Putamen (tissue), 1 donor: ENCODE results near the gene ZFYVE19.

Experiments used
- DNase-seq: peaks from one replicate; pipeline ENCODE4 v3.0.0-alpha.2; 2016; ENCODE audit warnings: low spot score

ZFYVE19 gene

DNA sequence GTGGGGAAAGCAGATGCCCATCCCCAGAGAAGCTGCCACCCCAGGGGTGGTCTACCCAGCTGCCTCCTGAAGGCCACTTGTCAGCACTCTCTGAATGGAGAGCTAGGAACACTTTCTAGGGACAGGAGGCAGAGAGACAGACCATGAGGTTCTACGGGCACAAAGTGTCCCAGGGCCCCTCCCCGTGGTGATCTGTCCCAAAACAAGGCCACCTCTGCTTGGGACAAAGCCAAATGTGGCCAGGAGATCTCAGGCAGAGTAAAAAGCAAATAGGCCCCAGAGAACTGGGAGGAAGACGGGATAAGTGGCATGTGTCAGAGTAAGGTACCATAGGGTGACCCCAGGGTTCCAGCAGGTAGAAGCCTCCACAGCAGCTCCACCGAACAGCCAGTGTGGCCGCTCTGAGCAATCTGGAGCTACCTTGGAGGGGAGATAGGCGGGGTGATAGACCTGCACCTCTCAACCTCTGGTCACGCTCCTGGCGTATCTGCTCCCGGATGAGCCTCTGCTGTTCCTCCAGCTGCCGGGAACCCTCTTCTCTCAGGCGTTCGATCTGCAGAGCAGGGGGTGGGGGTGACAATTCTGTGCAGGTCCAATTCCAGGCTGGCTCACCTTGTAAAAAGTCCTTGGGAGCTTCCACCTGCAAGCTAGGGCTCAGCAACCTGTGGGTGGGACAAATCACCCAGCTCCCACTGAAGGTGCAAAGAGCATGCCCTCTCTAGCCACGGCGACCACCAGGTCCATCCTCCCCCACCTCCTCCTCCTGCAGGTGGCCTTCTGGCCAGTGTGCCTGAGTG, 31.0 kb upstream of the ZFYVE19 start:
- no peak for DNase-seq

DNA sequence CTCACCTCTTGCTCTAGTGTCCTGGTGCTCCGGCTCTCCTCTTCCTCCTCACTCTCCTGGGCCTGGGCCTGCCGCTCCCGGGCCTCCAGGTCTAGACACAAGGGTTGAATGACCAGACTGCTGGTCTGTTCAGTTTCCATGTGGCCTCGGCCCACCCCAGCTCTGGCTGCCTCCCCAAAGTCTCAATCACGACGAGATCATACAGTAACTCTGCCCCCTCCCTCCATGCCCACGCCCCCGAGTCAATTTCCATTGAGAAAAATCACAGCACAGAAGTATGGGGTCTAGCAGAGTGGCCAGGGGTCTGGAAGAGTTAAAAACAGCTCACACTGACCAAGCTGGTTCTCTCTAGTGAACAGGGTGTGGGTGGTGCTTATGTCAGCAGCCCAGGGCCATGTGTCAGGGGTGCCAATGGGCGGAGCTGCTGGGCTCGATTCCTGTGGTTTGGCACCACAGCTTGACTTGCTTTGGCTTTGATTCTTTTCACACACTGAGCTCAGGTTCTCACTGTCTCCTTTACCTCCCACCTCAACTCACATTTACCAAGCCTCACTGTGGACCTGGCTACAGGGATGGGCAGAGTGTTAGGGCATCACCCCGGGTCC, 30.2 kb upstream of the ZFYVE19 start:
- no peak for DNase-seq

DNA sequence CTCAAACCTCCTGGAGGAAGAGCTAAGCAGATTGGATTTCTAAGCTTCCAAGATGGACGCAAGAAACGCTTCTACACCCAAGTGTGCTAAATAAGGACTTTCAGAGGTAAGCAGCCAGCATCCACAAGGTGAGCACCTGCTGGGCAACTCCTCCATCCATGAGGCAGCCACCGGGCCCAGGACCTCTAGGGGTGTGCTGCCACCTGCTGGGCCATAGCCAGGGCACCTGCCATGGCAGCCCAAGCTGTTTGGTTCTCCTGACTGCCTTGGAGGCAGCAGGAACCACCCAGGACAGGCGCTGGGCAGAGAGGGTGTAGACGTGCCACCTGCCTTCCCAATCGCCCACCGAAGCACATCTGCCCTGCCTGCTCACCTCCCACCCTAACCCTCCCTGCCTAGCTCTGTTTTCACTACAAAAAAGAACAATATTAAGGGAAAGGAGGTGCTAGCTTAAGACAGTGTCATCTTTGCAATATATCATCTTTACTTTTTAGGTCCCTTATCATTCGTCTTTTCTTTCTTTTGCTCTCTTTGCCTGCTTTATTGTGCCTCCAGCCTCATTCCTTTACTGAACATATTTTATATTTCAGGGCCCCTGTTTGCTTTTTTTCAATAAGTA, 24.2 kb upstream of the ZFYVE19 start:
- DNase-seq, result no peak

DNA sequence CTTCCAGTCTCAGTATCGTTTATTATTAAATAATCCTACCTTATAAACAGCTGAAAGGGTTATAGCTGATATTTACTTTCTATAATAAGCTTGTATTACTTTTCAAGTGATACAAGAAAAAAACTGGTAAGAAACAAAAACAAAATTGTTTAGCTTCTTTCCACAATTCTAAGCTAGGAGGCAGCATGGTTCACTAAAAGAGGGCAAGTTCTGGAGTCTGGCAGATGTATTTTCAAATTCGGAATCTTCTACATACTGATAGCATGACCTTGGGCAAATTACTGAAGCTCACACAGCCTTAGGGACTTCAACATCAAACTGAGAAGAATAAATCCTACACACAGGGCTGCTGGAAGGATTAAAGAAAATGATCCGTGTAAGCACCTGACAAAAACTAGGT, 21.7 kb upstream of the ZFYVE19 start:
- no peak for DNase-seq

DNA sequence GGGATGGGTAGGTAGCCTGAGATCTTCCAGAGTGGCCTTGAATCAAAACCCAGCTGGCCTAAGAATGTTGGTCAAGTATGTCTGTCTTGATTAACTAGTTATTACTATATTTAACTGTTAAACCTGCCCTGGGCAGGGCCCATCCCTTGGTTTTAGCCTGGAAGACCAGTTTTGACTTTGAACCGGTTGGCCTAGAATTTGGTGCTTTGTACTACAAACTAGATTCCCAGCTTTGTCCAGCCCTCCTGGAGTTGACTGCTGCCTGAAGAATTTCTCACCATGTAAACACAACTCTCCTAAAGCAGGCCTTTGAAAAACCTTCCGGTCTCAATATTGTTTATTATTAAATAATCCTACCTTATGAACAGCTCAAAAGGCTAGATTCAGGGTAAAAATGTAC, 21.1 kb upstream of the ZFYVE19 start:
- DNase-seq, result no peak

DNA sequence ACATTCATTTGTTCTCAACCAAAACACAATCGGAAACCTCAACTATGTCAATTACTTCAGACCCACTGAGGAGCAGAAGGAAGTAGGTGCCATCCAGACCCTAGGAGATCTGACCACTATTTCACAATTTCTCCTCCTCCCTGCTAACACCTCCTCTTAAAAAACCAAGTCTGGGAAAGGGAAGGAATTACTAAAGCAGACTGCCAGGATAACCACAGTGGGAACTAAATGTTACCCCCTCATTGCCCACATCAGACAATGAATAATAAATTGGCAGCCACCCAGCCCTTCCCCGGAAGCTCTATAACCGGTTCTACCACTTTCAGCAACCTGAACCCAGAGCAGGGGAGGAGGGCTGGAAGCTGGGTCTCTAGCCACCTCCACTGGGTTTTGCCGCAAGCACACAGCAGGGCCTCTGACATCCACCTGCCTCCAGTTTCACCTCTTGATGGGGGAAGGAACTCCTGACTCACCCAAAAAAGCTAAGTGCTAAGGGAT, 19.5 kb upstream of the ZFYVE19 start:
- DNase-seq, result no peak

DNA sequence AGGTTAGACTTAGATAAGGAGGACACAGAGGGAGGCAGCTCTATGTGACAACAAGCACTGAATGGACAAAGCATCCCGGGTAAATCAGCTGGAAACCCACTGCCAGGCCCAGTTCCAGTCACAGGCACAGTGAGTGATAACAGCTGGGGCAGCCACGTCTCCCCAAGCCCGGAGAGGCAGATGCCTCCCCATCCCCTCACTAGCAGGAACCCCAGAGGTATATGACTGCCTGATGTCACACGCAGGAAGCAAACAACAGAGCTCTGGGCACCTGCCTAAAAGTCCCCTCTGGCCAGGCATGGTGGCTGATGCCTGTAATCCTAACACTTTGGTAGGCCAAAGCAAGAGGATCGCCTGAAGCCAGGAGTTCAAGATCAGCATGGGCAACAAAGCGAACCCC, 18.9 kb upstream of the ZFYVE19 start:
- no peak for DNase-seq

DNA sequence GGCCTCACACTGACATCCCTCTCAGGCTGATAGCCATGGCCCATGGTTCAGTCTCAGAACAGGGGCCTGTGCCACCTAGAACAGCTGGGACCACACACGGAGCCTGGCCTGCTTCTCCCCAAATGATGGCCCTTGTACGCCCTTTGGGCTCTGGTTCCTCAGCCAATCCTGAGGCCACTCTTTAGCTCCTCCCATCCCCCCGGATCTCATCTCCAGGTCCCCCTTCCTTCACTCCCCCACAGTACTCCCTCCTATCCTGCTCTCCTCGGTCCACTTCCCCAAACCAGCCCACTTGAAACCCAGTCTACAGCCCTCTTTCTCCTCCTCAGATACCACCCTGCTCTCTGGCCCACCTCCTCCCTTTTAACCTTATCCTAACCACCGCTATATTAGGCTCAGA, 17.8 kb upstream of the ZFYVE19 start:
- no peak for DNase-seq

DNA sequence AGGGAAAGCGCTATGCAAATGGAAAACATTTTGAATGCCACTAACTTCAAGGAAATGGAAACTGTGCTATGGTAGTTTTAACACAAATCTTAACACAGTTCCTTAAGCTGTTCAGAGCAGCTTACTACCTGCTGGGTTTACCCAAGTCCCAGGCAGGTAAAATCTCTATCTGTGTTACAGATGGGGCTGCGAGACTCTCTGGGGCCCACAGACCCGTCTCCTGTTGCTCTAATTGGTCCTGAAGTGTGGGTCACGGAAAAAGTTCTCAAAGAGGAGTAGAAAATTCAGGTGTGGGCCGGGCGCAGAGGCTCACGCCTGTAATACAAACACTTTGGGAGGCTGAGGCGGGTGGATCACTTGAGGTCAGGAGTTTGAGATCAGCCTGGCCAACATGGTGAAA, 16.9 kb upstream of the ZFYVE19 start:
- DNase-seq, result no peak

DNA sequence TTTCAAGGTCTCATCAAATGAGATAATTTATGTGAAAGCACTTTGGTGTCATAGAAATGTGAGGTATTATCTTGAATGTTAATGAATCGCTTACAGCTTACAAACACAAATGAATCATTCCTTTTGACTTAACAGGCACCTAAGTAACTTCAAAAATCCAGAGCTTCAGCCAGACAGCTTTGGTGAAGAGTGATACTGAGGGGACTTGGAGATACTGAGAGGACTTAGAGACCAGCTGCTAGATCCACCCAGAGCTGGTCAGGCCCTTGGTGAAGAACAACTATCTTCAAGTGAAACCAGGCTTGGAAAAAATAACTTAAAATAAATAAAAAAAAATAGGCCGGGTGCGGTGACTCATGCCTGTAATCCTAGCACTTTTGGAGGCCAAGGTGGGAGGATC, 16.2 kb upstream of the ZFYVE19 start:
- no peak for DNase-seq

DNA sequence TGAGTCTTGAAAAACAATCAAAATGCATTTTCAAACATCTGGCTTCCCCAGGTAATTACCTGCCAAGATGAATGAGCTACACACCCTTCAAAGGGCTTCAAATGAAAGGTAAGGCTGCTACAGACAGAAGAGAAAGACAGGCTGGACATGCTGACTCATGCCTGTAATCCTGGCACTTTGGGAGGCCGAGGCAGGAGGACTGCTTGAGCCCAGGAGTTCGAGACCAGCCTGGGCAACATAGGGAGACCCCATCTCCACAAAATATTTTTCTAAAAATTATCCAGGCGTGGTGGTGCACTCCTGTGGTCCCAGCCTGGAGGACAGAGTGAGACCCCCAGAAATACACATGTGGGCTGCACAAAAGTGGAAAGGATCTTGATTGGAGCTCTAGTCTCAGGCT, 14.5 kb upstream of the ZFYVE19 start:
- no peak for DNase-seq

DNA sequence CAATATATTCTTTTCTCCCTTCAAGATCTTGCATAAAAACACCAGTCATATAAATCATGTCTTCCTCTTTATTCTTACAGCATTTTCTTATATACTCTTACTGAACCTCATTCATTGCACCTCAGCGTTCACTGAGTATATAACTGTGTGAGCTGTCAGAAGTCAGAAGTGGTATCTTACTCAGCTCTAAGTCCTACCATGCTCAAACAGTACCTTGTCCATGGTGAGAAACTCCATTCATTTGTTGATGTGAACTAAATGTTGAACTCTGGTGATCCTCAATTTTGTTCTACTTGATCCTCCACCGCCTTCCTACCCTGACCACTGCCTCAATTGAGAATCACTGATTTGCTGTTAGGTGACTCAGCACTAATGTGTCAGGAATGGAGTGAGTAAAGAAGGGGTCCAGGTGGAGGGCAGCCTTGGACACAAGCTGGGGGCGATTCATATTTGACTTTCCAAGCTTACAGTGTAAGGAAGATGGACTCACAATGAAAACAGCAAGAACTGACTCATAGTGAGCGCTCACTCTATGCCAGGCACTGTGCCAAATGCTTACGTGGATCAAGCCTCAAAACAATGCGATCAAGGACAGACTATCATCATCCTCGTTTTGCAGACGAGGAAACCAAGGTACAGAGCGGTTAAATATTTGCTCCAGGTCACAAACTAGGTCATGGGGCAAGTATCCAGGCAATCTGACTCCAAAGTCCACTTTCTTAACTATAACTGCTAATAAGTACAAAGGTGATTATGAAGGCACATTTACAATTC, 13.5 kb upstream of the ZFYVE19 start:
- no peak for DNase-seq

DNA sequence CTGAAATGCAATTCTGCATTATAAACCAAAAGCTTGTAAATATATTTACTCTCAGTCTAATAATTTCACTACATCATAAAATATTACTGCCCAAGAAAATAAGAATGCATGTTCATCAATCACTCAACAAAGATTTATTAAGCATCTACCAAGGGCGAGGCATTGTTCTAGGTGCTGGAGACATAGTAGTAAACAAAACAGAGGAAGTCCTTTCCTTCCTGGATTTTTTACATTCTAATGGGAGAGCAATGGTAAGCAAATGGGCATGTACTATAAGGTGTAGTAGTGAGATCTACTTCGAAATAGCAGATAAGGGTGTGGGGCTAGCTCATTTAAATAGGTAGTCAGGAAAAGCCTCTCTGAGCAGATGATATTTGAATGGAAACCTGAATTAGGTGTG, 10.8 kb upstream of the ZFYVE19 start:
- DNase-seq, result no peak

DNA sequence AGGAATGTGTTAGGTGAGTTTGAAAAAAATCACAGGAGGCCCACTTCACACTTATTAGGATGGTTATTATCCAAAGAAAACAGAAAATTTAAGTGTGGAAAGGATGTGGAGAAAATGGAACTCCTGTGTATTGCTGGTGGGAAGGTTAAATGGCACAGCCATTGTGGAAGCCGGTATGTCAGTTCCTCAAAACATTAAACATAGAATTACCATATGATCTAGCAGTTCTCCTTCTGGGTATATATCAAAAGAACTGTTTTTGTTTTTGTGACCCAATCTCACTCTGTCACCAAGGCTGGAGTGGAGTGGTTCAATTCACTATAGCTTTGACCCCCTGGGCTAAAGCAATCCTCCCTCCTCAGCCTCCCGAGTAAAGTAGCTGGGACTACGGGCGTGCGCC, 10.4 kb upstream of the ZFYVE19 start:
- DNase-seq, result no peak

DNA sequence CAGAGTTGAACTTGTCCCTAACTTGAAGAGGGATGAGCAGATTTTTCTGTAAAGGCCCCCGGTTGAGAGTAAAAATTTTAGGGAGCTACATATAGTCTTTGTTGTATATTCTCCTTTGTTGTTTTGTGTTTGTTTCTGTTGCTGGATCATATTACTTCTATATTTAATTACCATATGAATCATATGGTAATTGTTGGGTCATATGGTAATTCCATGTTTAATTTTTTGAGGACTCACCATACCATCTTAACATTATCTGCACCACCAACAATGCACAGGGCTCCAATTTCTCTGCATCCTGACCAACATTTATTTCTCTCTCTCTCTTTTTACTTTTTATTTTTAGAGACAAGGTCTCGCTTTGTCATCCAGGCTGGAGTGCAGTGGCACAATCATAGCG, 7.4 kb upstream of the ZFYVE19 start:
- no peak for DNase-seq

DNA sequence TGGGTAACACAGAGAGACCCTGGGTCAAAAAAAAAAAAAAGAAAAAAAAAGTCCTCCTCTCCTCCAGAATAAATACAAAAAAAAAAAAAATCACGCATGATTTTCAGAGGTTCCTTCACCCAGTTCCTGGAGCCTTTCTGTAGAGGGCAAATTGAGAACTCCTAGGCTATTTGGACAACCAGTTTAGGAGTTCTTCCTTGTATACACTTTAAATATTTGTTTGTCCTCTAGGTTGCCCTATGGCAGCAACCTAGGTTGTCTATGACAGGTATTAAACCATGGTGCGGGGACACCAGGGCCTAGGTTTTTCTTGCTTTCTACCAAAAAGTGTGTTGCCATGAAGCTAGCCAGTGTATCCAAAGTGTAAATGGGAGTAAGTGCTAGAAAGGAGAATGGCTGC, 3.8 kb upstream of the ZFYVE19 start:
- DNase-seq, result no peak

DNA sequence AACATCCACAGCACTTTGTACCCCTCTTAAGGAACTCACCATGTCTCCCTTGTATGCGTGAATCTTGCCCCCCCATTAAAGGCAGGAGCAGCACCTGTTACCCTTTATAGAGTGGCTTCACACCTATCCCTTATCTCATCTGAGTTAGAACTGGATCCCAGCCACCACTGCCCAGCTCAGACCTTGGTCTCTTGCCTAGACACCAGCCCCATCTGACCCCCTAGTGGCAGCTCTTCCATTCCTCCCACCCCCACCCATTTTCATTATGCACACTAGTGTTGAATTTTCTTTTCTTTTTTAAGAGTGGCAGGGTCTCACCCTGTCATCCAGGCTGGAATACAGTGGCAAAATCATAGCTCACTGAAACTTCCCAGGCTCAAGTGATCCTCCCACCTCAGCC, 3.2 kb upstream of the ZFYVE19 start:
- DNase-seq, result no peak

DNA sequence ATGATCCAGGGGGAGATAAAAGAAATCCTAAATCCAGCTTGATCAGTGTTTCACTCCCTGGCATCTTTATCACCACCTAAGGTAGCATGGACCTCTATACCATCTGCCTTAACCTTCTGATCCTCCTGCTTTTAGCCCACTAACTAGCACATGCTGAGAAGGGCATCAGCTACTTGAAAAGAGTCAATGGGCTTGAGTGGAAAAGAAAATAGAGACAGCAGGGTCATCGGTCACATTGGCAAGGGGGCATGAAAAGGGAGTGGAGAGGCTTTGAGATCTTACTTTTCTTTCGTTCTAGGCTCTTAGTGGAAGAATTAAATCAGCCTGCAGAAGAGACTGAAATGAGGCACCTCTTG, 239 bp upstream of the ZFYVE19 start:
- no peak for DNase-seq

DNA sequence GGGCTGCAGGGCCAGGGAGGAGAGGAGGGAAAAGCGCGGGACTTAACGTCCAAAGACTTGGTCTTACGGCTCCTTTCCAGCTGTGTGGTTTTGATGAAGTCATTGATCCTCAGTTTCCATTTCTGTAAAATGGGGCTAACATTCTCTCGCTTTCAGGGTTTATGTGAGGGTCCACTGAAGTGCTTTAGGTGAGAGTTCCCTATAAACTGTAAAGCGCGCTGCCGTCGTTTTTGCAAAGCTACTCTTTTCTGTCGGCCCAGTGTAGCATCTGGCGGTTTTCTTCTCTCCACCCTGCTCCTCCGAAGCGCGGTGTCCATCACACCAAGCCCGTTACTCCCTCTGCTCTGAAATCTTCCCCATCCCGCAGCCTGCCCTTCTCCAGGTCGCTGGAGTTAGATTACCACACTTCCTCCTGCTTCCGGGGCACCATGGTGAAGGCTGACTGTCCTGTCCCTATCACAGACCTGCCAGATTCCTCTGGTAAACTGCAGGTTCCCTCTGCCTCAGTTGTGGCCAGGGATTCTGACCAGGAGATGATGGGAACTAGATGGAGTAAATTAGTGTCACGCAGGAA, 1.1 kb downstream of the ZFYVE19 start:
- DNase-seq, result no peak

DNA sequence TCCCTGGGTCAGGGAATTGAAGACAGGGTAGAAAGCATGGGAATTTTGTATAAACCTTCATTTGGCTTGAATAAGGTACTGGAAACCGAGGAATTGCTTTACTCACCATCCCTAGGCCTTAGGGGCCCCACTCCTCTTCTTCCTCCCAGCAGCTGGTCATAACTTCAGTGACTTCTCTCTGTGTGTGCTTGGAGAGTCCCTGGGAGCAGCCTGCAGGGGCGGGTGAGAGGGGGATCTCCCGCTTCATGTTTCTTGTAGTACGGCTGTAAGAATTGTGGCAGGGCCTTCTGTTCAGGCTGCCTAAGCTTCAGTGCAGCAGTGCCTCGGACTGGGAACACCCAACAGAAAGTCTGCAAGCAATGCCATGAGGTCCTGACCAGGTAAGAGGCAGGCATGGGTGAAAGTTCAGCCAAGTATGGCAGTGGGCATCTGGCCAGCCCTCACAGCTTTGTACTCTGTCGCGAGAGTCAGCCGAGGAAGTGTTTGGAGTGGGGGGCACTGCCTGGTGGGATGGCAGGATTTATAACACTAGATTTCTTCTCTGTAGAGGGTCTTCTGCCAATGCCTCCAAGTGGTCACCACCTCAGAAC, 2.1 kb downstream of the ZFYVE19 start:
- no peak for DNase-seq

DNA sequence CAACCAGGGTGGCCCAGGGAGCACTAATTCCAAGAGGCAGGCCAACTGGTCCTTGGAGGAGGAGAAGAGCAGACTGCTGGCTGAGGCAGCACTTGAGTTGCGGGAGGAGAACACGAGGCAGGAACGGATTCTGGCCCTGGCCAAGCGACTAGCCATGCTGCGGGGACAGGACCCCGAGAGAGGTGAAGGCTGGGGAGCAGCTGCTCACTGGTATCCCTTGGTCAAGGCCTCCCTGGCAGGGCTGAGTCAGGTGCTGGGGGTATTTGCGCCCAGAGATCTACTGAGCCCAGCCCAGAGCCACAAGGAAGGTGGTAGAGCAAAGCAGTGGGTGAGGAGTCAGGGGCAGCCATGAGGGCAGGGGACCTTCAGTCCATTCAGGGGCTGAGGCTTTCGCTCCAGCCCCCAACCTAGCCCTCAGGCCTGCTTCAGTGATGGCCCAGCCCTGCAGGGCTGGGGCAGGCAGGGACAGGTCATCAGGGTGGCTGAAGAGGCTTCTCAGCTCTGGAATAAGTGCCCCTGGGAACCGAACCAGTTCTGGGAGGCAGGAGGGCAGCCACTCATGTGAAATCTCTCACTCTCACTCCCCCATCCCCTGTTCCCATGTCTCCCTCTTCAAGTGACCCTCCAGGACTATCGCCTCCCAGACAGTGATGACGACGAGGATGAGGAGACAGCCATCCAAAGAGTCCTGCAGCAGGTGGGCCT, 6.0 kb downstream of the ZFYVE19 start:
- no peak for DNase-seq
